ENCODE measurements around the gene FYN. TPM values are rescaled to one million over a fixed set of nuclear protein-coding genes. Genes with fewer than 3 reads are reported as not detected.

Gene FYN
- total RNA-seq, 2 experiments from 2014 or later, result 201 to 208 TPM

DNA sequence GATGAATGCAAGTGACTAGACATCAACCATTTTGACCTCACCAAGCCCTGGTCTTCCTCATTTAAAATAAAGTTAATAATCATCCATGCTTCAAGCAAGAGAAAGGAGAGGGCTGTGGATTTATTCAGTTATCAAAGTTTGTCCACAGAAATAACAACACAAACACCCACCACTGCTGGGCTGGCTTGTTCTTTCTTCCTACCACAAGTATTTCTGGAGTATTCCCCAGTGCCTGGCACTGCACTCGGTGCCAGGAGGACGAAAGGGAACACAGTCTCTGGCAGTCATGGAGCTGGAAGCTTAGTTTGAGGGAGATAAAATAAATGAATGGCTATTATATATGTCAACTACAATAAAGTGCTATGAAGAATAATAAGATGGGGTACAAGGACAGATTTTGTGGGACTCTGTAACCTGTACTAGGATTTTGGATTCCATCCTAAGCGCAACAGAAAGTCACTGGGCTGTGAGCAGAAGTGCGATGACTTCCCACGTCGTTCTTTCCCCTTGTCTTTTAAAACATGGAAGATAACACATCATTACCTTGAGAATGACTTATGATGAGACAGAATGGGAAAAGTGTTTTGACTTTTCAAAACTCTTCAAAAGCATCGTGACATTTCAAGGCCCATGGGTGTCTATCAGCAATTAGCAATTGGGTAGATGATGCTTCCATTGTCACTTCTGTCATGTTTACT is 193.1 kb downstream of the FYN start:
- ChIA-PET POLR2A (no interaction called here), CTCF (no interaction called here)
- H3K36me3 Mint-ChIP-seq (ENCODE audit: low read depth), result peaks cover 54% of the 10 kb centered on the region
- peaks cover 31% of the 10 kb centered on the region for H3K4me1 Mint-ChIP-seq
- H3K27me3 Mint-ChIP-seq, result no peaks in the 10 kb centered on the region
- DNase-seq, result no peak
- no peak overlapping the region for H3K4me3 Mint-ChIP-seq
- no peaks in the 10 kb centered on the region for H3K9me3 Mint-ChIP-seq
- no peak overlapping the region for H3K27ac Mint-ChIP-seq

DNA sequence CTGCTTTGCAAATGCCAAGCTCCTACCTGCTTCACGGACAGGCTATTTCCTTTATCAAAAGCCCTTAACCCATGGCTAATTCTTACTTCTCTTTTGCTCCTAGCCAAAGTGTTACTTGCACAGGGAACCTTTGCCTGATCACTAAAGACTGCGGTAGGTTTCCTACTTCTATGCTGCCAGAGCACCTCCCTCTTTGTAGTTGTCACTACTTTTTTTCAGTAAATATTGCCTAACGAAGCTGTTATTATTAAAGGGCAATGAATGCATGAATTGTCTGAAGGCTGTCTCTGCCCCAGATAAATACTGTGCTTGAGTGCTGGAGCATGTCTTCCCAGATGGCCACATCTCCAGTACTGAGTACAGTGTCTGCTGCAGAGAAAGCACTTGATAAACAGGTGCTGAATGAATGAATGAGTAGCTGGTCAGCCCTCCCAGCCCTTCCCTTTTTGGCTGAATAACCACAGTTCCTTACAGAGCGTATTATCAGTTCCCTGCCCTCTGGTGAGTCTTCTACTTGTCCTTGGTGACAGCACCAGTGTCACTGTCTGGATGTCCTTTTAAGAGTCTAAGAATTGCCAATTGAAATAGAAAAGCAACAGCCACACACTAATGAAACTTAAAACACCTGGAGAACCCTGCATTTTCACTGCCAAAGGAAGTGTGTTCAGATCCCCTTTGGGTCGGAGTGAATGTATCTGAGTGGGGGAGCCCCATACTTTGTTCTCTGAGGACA is 194.0 kb downstream of the FYN start:
- POLR2A ChIA-PET, result no interaction called here

DNA sequence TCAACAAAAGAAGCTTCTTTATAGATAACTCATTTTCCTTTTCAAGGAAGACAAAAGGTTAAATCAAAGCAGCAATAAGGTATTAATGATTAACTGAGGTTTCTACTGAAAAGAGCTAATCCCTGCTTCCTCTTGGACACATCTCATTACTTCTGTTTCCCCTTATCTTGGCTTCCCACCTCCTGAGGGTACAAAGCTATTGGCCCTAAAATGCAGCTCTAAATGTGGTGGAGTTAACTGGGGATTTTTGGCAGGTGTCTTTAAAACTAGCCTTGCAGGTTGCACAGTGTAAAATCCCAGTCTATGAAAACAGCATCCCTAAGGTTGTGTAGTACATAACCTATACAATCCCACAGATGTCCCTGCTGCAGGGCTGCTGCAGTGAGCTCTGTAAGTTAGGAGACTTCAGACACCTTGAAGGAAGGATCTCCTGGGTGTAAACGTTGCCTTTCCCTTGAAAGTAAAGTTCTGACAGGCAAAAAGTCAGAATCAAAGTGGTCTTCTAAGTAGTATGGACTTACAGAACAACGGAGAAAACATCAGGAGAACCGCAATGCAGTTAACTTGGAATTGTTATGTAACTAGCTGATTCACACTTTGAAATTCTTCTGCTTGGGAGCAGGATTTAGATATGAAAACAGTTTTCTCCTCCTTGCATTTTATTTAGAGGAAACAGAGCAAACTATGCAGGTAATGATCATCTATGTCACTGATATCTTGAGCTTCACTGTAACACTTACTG is 195.8 kb downstream of the FYN start:
- no peak for DNase-seq
- Mint-ChIP-seq H3K9me3 (no peaks in the 10 kb centered on the region), H3K27ac (no peak overlapping the region), H3K27me3 (no peaks in the 10 kb centered on the region), H3K36me3 (ENCODE audit: low read depth) (peaks cover 56% of the 10 kb centered on the region), H3K4me1 (peaks cover 12% of the 10 kb centered on the region), H3K4me3 (no peak overlapping the region)
- ChIA-PET CTCF (interaction anchor here (1.1 kb wide), 1 partner anchor 11 kb away, joined by 3 read pairs; no protein-coding TSS in a partner anchor), POLR2A (no interaction called here)

More for the DNA sequence above, 194.0 kb downstream of the FYN start:
- no peaks in the 10 kb centered on the region for H3K9me3 Mint-ChIP-seq
- peaks cover 53% of the 10 kb centered on the region for H3K36me3 Mint-ChIP-seq (ENCODE audit: low read depth)
- H3K4me1 Mint-ChIP-seq, result peaks cover 29% of the 10 kb centered on the region
- no peak for DNase-seq
- no peak overlapping the region for H3K27ac Mint-ChIP-seq
- CTCF ChIA-PET, result no interaction called here
- H3K4me3 Mint-ChIP-seq, result no peak overlapping the region
- H3K27me3 Mint-ChIP-seq, result no peaks in the 10 kb centered on the region

DNA sequence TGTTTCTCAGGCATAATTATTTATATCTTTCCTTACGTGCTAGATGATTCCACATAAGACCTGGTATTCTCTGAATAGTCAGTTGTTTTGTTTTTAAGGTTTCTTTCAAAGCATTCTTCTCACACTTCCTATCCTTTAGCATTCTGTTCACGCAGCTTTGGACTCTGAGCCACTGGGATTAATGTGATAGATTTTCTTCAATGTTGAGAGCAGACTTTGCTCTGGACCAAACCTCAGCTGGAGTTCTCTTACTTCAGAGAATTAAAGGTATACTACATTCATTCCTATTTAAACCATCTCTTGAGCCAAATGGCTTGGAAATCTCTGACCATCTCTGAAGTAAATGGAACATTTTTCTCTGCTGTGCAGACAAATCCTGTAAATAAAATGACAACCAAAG is 196.9 kb downstream of the FYN start:
- POLR2A ChIA-PET, result no interaction called here

DNA sequence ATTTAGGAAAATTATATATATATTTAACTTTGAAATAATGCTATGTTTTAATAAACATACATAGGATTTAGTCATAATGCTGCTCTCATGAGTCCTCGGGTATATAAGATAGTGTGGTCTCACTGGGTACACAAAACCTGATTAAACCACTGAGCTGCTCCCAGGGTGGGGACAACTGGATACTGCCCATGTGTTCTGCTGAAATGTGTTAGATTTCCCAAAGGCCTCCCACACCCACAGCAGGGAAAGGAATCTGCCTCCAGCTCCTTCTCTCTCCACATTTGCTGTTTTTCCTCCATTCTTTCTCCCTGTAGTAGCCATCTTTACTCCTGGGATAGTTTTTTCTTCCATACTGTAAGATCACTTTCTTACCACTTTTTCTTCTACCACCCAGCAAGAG is 198.4 kb downstream of the FYN start:
- peaks cover 12% of the 10 kb centered on the region for H3K4me1 Mint-ChIP-seq
- no peaks in the 10 kb centered on the region for H3K9me3 Mint-ChIP-seq
- CTCF ChIA-PET, result interaction anchor here (1.4 kb wide), 1 partner anchor 353 kb away, joined by 3 read pairs; no protein-coding TSS in a partner anchor
- no peak overlapping the region for H3K27ac Mint-ChIP-seq
- H3K4me3 Mint-ChIP-seq, result no peak overlapping the region
- POLR2A ChIA-PET, result no interaction called here
- peaks cover 52% of the 10 kb centered on the region for H3K36me3 Mint-ChIP-seq (ENCODE audit: low read depth)
- no peak for DNase-seq
- no peaks in the 10 kb centered on the region for H3K27me3 Mint-ChIP-seq

More for the DNA sequence above, 196.9 kb downstream of the FYN start:
- CTCF ChIA-PET, result interaction anchor here (1.1 to 1.4 kb wide), 2 partner anchors 10 to 352 kb away, joined by 3 read pairs; no protein-coding TSS in a partner anchor
- Mint-ChIP-seq H3K4me1 (peaks cover 12% of the 10 kb centered on the region), H3K27me3 (no peaks in the 10 kb centered on the region), H3K36me3 (ENCODE audit: low read depth) (peaks cover 54% of the 10 kb centered on the region), H3K27ac (no peak overlapping the region), H3K4me3 (no peak overlapping the region), H3K9me3 (no peaks in the 10 kb centered on the region)
- no peak for DNase-seq

DNA sequence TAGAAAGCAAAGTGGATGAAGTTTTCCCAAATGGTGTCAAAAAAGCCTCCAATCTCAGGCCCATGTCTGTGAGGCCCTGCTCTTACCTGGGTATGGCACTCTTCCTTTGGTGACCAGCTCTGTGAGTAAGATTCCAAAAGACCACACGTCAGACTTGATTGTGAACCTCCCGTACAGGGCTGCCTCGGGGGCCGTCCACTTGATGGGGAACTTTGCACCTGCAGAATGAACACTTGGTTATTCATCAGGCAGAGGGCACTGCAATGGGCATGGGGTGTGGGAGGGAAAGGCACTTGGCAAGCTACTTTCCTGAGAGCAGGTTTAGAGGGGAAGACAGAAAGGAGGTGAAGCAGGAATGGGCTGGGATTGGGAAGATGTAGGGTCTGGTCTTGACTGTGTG is 198.8 kb downstream of the FYN start:
- Mint-ChIP-seq H3K4me1 (peaks cover 12% of the 10 kb centered on the region), H3K27ac (no peak overlapping the region), H3K27me3 (no peaks in the 10 kb centered on the region), H3K4me3 (no peak overlapping the region), H3K36me3 (ENCODE audit: low read depth) (peaks cover 55% of the 10 kb centered on the region), H3K9me3 (no peaks in the 10 kb centered on the region)
- CTCF ChIA-PET, result interaction anchor here (1.4 kb wide), 1 partner anchor 415 kb away, joined by 6 read pairs; a partner anchor contains a TSS
- POLR2A ChIA-PET, result no interaction called here
- no peak for DNase-seq

DNA sequence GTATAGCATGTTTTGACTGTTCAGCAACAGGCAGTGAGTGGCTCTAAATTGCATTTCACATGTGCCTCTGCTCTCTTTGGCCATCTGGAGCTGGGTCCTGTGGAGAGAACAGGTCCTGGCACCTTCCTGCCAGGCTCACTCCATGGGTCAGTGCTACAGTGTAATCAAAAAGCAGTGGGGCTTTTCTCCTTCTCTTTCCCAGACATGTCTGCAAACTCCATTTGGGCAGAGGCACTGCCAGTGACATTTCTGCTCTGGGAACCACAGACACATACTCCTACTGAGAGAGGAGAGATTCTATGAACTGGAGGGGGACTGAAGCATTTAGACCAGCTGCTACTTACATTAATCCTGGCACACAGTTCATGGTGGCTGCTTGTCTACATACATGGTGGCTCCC is 199.3 kb downstream of the FYN start:
- no peak for DNase-seq
- no peak overlapping the region for H3K27ac Mint-ChIP-seq
- H3K4me1 Mint-ChIP-seq, result peaks cover 12% of the 10 kb centered on the region
- POLR2A ChIA-PET, result no interaction called here
- H3K4me3 Mint-ChIP-seq, result no peak overlapping the region
- H3K36me3 Mint-ChIP-seq (ENCODE audit: low read depth), result peaks cover 53% of the 10 kb centered on the region
- CTCF ChIA-PET, result interaction anchor here (1.4 kb wide), 1 partner anchor 415 kb away, joined by 6 read pairs; a partner anchor contains a TSS
- H3K9me3 Mint-ChIP-seq, result no peaks in the 10 kb centered on the region
- H3K27me3 Mint-ChIP-seq, result no peaks in the 10 kb centered on the region

DNA sequence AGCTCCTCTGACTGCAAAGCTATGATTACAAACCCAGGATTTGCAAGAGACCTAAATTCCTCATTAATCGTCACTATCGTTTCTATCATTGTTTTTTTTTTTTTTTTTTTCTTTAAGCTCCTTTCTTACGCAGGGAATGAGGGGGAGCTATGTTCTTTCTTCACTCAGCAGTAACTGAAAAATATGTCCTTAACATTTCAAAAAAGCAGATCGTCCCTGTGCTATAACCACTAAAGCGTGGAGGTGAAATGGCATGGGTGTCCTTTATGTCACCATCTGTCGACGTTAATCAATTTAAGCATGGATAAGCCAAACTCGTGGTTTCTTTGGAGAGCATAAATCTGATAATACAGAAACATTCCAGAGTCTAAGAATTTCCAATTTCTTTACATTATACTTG is 199.7 kb downstream of the FYN start:
- H3K27ac Mint-ChIP-seq, result no peak overlapping the region
- peaks cover 53% of the 10 kb centered on the region for H3K36me3 Mint-ChIP-seq (ENCODE audit: low read depth)
- H3K4me1 Mint-ChIP-seq, result peaks cover 12% of the 10 kb centered on the region
- CTCF ChIA-PET, result interaction anchor here (0.6 to 1.4 kb wide), 2 partner anchors 131 to 415 kb away, joined by 3 to 6 read pairs; a partner anchor contains a TSS
- no peak overlapping the region for H3K4me3 Mint-ChIP-seq
- POLR2A ChIA-PET, result no interaction called here
- H3K9me3 Mint-ChIP-seq, result no peaks in the 10 kb centered on the region
- no peaks in the 10 kb centered on the region for H3K27me3 Mint-ChIP-seq
- DNase-seq, result no peak

DNA sequence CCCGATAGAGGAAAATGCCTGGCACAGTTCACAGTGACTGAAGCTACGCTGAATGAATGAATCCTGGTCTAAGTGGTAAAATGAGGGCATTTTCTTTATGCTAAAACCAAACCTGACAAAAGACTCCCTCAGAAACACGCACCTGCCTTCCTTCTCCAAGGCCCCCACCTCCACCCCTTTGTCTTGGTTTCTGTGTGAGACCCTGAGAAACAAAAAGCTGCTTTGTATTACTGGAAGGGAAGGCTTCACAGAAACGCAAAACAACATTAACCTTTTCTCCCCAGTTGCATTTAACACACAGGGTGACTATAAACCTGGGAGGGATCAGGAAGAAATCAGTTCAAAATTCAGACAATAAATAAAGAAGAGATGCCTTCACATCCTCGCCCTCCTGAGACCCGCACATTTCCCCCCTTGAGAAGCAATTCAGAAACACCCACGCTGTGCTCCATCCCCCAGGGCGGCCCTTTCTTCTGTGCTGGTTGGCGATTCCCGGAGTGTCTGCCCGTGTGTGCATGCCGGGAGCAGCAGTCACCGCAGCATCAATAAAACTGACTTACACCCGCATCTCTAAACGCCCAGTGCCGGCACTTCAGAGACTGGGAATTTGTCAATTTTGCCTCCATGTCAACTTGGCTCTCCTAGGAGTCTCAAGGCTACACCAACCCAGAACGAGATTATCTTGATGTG is 200.3 kb downstream of the FYN start:
- H3K4me1 Mint-ChIP-seq, result peaks cover 14% of the 10 kb centered on the region
- no peak overlapping the region for H3K27ac Mint-ChIP-seq
- no peak for DNase-seq
- H3K4me3 Mint-ChIP-seq, result no peak overlapping the region
- no peaks in the 10 kb centered on the region for H3K27me3 Mint-ChIP-seq
- no peaks in the 10 kb centered on the region for H3K9me3 Mint-ChIP-seq
- POLR2A ChIA-PET, result no interaction called here
- peaks cover 59% of the 10 kb centered on the region for H3K36me3 Mint-ChIP-seq (ENCODE audit: low read depth)
- CTCF ChIA-PET, result interaction anchor here (0.6 to 1.4 kb wide), 2 partner anchors 132 to 414 kb away, joined by 3 to 6 read pairs; a partner anchor contains a TSS

DNA sequence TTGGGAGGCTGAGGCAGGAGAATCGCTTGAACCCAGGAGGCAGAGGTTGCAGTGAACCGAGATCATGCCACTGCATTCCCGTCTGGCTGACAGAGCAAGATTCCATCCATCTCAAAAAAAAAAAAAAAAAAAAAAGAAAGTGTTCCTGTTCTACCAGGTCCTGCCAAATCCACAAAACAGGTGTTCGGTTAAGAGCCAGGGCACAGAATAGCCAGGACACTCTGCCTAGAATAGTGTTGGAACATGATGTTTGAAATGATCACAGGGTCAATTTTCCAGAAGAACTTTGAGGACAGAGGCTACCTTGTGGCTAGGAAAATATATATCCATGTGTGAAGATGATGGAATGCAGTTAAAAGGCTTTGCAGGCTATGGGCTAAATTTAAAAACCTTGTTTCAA is 203.9 kb downstream of the FYN start:
- H3K27ac Mint-ChIP-seq, result no peak overlapping the region

DNA sequence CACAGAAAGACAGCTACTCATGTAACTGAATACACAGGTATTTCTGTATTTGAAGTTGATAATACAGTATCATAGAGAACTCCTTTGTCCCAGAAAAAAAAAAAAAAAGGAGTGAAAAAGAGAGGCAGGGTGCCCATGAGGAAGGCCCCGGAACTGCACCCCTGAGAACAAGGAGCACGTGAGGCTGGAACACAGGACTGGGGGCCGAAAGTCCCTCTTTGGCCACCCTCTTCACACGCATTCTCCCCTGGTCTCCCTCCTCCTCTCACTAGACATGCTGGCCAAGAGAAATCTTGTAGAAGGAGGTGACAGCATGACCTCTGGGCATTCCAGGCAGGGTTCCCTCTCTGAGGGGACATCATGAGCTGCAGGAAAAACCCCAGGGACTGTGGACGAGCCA is 204.8 kb downstream of the FYN start:
- DNase-seq, result no peak
- Mint-ChIP-seq H3K27ac (no peak overlapping the region), H3K36me3 (ENCODE audit: low read depth) (peaks cover 58% of the 10 kb centered on the region), H3K27me3 (no peaks in the 10 kb centered on the region), H3K4me1 (peaks cover 4% of the 10 kb centered on the region), H3K9me3 (no peaks in the 10 kb centered on the region), H3K4me3 (no peak overlapping the region)
- POLR2A ChIA-PET, result no interaction called here
- CTCF ChIA-PET, result interaction anchor here (0.6 kb wide), 1 partner anchor 910 kb away, joined by 3 read pairs; no protein-coding TSS in a partner anchor

More for the DNA sequence above, 203.9 kb downstream of the FYN start:
- Mint-ChIP-seq H3K27me3 (no peaks in the 10 kb centered on the region), H3K36me3 (ENCODE audit: low read depth) (peaks cover 66% of the 10 kb centered on the region), H3K4me3 (no peak overlapping the region), H3K9me3 (no peaks in the 10 kb centered on the region), H3K4me1 (peaks cover 4% of the 10 kb centered on the region)
- POLR2A ChIA-PET, result no interaction called here
- CTCF ChIA-PET, result interaction anchor here (0.7 kb wide), 1 partner anchor 191 kb away, joined by 3 read pairs; no protein-coding TSS in a partner anchor
- no peak for DNase-seq

DNA sequence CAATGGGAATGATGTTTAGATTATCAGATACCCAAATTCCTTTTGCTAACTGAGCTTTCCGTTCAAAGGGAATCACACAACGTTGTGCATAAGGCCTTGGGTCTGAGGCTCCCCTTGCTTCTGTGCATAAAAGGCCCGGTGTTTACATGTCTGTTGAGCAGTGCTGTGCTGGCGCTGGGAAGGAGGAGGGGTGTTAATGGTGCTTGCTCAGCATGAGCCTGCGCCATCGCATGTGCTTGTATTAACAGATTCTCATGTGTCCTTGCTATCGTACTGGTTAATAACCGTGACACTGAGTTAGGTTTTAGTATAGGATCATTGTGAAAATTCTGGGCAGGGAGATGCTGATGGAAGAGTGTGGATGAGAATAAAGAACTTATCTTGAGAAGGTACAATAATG is 205.3 kb downstream of the FYN start:
- Mint-ChIP-seq H3K27me3 (no peaks in the 10 kb centered on the region), H3K27ac (no peak overlapping the region), H3K4me1 (peaks cover 4% of the 10 kb centered on the region), H3K9me3 (no peaks in the 10 kb centered on the region), H3K4me3 (no peak overlapping the region), H3K36me3 (ENCODE audit: low read depth) (peaks cover 54% of the 10 kb centered on the region)
- no peak for DNase-seq
- ChIA-PET POLR2A (no interaction called here), CTCF (interaction anchor here (0.7 to 0.8 kb wide), 2 partner anchors 62 to 587 kb away, joined by 3 read pairs; partner anchors contain the start of gene TRAF3IP2)

All from activated CD4-positive, alpha-beta memory T cell treated with anti-CD3 and anti-CD28 coated beads, Interleukin-2, amount 10 ng/mL, durations not matched to agents 7 days and 5 days (primary cell).